Activated CD8-positive, alpha-beta memory T cell treated with anti-CD3 and anti-CD28 coated beads, Interleukin-2, amount 10 ng/mL, durations not matched to agents 7 days and 5 days (primary cell): ENCODE measurements around the gene IL17D. TPM values are rescaled to one million over a fixed set of nuclear protein-coding genes. Genes with fewer than 3 reads are reported as not detected.
"Not testable (repeated sequence)": the region's sequence is repeated elsewhere in the genome, so short reads cannot be mapped to it uniquely, and the experiment has no call there.

ENCODE experiments used
- ATAC-seq: fragments of 150-1000 bp; cut with Tn5 transposase; one replicate; pipeline ENCODE4 v1.10.0; 2021; ENCODE audit warnings: moderate library complexity
- CTCF ChIA-PET: fragments of 350-600 bp; sonication (Branson Sonifier 250); formaldehyde crosslinking; loops from one replicate; lab custom pipeline; 2021; ENCODE audit warnings: antibody characterized with exemption; lab: Charles Lee
- DNase-seq: peaks from one replicate; pipeline ENCODE4 v3.0.0-alpha.2; 2020
- H3K27ac Mint-ChIP-seq: one replicate; pipeline ENCODE4 v1.8.0; 2021; ENCODE audit warnings: mild to moderate bottlenecking, mixed read lengths
- H3K27me3 Mint-ChIP-seq: one replicate; pipeline ENCODE4 v1.8.0; 2021; ENCODE audit warnings: mixed read lengths
- H3K36me3 Mint-ChIP-seq: one replicate; pipeline ENCODE4 v1.8.0; 2021; ENCODE audit warnings: mild to moderate bottlenecking, mixed read lengths
- H3K4me1 Mint-ChIP-seq: one replicate; pipeline ENCODE4 v1.8.0; 2021; ENCODE audit warnings: mixed read lengths
- H3K4me3 Mint-ChIP-seq: one replicate; pipeline ENCODE4 v1.8.0; 2021; ENCODE audit warnings: mild to moderate bottlenecking, moderate library complexity, mixed read lengths
- H3K9me3 Mint-ChIP-seq: one replicate; pipeline ENCODE4 v1.8.0; 2022; ENCODE audit warnings: low read depth, mixed read lengths
- total RNA-seq, 2 experiments: library from RNA; stranded (reverse); gene quantifications; one replicate each; pipeline ENCODE4 v1.2.3, GENCODE V29; 2021

IL17D gene, protein sequence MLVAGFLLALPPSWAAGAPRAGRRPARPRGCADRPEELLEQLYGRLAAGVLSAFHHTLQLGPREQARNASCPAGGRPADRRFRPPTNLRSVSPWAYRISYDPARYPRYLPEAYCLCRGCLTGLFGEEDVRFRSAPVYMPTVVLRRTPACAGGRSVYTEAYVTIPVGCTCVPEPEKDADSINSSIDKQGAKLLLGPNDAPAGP
- total RNA-seq = under 1 TPM; 0.15 to 0.37 TPM

DNA sequence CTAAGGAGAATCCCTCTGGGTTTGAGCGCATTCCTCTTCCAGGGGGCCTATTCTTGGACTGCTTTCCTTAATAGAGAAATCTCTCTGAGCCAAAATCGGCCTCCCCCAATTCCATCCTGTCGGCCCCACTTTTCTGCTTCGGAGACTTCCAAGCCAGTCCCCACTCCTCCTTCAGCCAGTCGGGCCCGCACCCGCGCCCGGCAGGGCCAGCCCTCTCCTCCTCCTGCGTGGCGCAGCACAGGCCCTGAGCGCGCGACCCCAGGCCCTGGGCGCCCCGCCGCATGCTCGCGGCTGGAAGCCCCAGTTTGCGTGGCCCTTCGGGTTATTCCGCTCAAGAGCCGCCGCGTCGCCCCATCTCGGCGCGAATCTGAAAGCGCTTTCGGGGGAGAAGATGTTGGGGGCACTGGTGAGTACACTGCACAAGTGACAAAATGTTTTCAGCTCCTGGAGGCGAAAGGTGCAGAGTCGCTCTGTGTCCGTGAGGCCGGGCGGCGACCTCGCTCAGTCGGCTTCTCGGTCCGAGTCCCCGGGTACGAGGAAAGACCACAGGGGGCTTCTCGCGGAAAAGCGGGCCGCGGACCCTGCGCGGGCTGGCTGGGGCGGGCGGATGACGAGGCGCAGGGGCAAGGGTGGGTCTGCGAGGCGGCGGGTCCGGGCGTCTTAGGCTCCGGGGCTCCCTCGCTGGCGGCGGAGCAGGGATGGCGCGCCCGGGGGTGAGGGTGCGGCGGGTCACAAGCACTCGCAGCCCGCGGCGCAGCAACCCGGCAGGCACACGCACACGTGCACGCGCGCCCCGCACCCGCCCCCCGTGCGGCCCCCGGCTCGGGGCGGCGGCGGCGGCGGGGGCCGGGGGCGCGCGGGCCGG is at the start of gene IL17D:
IL17D (plus strand) TSS at position 785 of the 865 bp plus-strand sequence. CDS start 303 bp downstream, outside the sequence.
- peaks cover 28% of the 10 kb centered on the region for H3K27me3 Mint-ChIP-seq
- ATAC-seq (peak; percentile 41), DNase-seq (peak; percentile 62)
- H3K36me3 Mint-ChIP-seq = no peaks in the 10 kb centered on the region
- peak within 1 kb of the TSS; percentile 56 for H3K27ac Mint-ChIP-seq
- H3K9me3 Mint-ChIP-seq = no peaks in the 10 kb centered on the region
- peaks cover 11% of the 10 kb centered on the region for H3K4me1 Mint-ChIP-seq
- CTCF ChIA-PET = interaction anchor here (0.5 to 2.5 kb wide), 12 partner anchors 9 to 640 kb away, joined by 3 to 7 read pairs (median 4); no protein-coding TSS in a partner anchor
- peak within 1 kb of the TSS; percentile 80 for H3K4me3 Mint-ChIP-seq

DNA sequence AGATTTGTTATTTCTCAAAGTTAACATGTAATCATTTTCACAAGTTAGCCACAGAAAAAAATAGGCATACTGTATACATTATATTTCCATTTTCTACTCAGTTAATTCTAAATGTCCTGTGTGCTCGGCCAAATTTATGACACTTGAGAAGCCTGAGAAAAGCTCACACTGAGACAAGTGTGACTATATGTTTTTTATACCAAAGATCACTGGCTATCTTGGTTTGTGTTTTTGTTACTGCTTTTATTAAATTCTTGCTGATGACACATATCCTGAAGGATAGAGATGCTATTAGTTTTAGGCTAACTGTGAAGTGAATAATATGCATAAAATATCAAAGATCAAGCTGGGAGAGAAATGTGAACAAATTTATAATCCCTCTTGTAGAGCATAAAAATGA is 49.3 kb upstream of the IL17D start:
- CTCF ChIA-PET = no interaction called here
- no peaks in the 10 kb centered on the region for H3K9me3 Mint-ChIP-seq
- H3K27ac Mint-ChIP-seq = no peak overlapping the region
- no peak overlapping the region for H3K4me3 Mint-ChIP-seq
- DNase-seq (no peak), ATAC-seq (no peak)
- no peaks in the 10 kb centered on the region for H3K27me3 Mint-ChIP-seq
- H3K4me1 Mint-ChIP-seq = no peaks in the 10 kb centered on the region
- no peaks in the 10 kb centered on the region for H3K36me3 Mint-ChIP-seq

DNA sequence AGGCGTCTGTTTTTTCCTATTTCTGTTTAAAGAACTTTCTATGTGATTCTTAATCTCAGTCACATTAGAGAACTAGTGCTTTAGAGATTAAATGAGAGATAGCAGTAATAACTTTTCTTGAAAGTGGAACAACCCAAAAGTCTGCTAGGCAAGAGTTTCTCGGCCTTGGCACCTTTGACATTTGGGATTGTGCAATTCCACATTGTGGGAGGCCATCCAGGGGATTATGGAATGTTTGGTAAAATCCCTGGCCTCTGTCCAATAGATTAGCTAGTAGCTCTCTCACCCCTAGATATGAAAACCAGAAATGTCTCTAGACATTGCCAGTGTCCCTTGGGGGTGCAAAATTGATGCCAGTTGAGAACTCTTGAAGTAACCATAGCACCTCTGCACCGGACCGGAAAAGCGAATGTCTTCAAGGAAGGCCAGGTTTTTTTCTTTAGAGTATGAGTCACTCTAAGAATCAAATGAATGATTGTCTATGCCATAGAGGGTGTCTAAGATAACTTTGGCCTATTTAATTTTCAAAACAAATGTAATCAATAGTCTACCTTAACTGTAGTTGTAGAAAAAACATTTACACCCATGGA is 45.0 kb upstream of the IL17D start:
- CTCF ChIA-PET = no interaction called here
- H3K36me3 Mint-ChIP-seq = no peaks in the 10 kb centered on the region
- H3K4me3 Mint-ChIP-seq = no peak overlapping the region
- no peak for ATAC-seq
- H3K27ac Mint-ChIP-seq = no peak overlapping the region
- H3K9me3 Mint-ChIP-seq = no peaks in the 10 kb centered on the region
- DNase-seq = no peak
- no peaks in the 10 kb centered on the region for H3K27me3 Mint-ChIP-seq
- H3K4me1 Mint-ChIP-seq = no peaks in the 10 kb centered on the region

DNA sequence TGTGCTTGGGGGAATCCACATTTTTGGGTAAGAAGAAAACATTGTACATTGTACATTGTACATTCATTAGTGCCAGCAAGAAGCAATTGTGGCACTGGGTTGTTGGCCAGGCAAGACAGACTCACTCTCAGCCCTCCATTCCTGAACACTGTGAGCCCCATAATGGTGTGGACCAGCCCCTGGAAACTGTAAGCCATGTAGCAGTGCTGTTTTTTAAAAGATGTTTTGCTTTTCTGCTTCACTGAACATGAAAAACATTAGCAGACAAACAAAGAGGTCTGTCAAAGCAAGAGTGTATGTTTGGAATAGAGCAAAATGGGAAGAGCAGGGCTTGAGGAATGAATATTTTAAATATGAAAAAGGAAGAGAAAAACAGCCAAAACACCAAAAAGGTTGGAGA is 39.1 kb upstream of the IL17D start:
- Mint-ChIP-seq H3K4me3 (no peak overlapping the region), H3K4me1 (no peaks in the 10 kb centered on the region), H3K27ac (no peak overlapping the region), H3K9me3 (no peaks in the 10 kb centered on the region), H3K36me3 (no peaks in the 10 kb centered on the region), H3K27me3 (no peaks in the 10 kb centered on the region)
- ATAC-seq (no peak), DNase-seq (no peak)
- CTCF ChIA-PET = no interaction called here

DNA sequence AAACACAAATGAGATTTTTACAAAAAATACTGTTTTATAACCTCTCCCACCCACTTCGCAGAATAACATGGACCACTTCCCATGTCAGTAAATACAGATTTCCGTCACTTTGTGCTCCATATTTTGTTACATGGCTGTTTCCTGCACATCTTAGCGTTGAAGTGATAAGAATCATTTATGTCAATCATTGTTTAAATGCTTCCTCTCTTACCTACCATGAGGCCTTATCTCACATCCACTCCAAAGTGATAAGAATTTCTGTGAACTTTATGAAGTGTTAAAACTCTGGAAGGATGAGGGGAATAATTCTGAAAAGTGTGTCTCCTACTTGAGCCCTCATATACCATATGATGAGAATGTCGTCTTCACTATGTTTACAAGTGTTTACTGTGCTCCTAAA is 36.6 kb upstream of the IL17D start:
- H3K9me3 Mint-ChIP-seq = no peaks in the 10 kb centered on the region
- DNase-seq (no peak), ATAC-seq (no peak)
- peaks cover 2% of the 10 kb centered on the region for H3K4me1 Mint-ChIP-seq
- H3K27me3 Mint-ChIP-seq = no peaks in the 10 kb centered on the region
- no peaks in the 10 kb centered on the region for H3K36me3 Mint-ChIP-seq
- H3K4me3 Mint-ChIP-seq = no peak overlapping the region
- CTCF ChIA-PET = no interaction called here
- no peak overlapping the region for H3K27ac Mint-ChIP-seq

DNA sequence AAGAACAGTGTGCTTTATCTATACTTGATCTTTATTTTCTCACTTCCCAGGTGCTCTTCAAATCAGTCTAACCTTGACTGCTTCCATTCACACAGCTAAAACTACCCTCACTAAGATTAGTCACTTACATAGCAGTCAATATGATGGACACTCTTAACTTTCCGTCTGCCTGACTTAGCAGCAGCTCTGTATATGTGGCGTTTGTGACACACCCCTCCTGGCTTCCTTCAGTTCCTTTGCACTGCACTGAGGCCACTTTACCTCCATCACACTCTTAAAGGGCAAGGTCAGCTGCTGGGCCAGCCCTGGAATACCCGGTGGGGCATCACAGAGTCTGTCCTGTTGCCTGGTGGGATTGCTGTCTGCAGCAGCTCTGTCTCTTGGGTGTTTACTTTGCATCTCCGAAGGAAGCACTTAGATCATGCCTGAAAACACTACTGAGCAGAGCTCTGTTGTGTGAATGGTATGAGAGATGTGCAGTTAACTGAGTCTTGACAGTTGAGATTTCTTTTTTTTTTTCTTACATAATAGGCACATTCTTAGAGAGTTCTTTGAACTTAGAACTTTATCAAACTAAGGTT is 35.6 kb upstream of the IL17D start:
- Mint-ChIP-seq H3K9me3 (no peaks in the 10 kb centered on the region), H3K27ac (no peak overlapping the region), H3K4me1 (peaks cover 2% of the 10 kb centered on the region), H3K36me3 (no peaks in the 10 kb centered on the region), H3K27me3 (no peaks in the 10 kb centered on the region), H3K4me3 (no peak overlapping the region)
- ATAC-seq (peak; percentile 33), DNase-seq (no peak)
- CTCF ChIA-PET = interaction anchor here (1.3 kb wide), 1 partner anchor 36 kb away, joined by 4 read pairs; no protein-coding TSS in a partner anchor

DNA sequence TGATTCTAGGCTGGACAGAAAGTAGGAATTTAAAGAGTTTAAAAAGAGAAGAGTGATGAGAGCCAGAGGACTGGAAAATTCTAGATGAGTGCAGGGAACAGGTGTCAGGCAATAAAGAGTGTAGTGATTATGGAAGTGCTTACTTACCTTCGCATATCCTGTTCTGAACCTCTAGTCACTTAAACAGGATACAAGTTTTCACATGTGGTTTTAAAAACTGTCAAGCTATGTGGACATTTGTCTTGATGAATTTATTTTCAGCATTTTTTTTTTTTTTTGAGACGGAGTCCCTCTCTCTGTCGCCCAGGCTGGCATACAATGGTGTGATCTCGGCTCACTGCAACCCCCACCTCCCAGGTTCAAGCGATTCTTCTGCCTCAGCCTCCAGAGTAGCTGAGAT is 34.3 kb upstream of the IL17D start:
- CTCF ChIA-PET = no interaction called here
- no peak for DNase-seq
- H3K4me3 Mint-ChIP-seq = no peak overlapping the region
- H3K27me3 Mint-ChIP-seq = no peaks in the 10 kb centered on the region
- H3K9me3 Mint-ChIP-seq = no peaks in the 10 kb centered on the region
- H3K36me3 Mint-ChIP-seq = no peaks in the 10 kb centered on the region
- peaks cover 2% of the 10 kb centered on the region for H3K4me1 Mint-ChIP-seq
- no peak overlapping the region for H3K27ac Mint-ChIP-seq
- ATAC-seq = peak; percentile 68

DNA sequence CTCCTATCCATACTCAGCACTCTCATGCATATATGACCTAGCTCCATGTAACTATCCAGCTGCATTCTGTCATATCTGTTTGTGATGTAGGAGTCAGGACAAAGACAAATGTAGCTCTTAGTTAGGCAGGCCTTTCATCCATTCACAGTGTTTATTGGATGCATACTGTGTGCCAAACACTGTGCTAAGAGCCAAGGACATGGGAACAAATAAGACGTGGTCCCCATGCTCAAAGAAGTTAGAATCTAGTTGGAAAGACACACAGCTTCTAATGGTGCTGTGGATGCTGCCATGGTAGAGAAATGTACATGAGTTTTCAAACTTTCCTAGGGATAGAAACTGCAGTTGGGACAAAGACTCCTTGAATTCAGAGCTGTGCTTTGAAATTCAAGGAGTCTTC is 31.7 kb upstream of the IL17D start:
- Mint-ChIP-seq H3K9me3 (no peaks in the 10 kb centered on the region), H3K36me3 (no peaks in the 10 kb centered on the region), H3K27me3 (no peaks in the 10 kb centered on the region), H3K4me3 (no peak overlapping the region), H3K4me1 (peaks cover 2% of the 10 kb centered on the region), H3K27ac (no peak overlapping the region)
- no peak for DNase-seq
- no peak for ATAC-seq
- CTCF ChIA-PET = interaction anchor here (1.3 kb wide), 1 partner anchor 39 kb away, joined by 4 read pairs; no protein-coding TSS in a partner anchor

DNA sequence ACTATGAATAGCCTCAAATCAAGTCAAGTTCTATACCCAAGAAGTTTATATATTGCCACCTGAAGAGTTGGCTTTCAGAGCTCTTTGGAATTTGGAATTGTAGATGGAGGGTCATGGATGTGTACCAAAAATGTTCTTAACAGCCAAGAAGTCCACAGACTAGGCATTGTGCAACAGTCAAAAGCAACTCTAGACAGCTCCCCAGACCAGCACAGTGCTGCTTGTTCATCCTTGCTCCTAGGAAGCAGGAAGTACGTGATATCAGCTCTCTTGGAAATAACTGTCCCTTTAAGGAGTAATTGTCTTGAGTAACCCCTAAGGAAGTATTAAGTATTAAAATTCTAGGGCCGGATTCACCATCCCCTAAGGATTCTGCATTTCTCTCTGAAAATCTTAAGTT is 30.7 kb upstream of the IL17D start:
- Mint-ChIP-seq H3K27me3 (no peaks in the 10 kb centered on the region), H3K9me3 (no peaks in the 10 kb centered on the region), H3K4me3 (no peak overlapping the region), H3K36me3 (no peaks in the 10 kb centered on the region), H3K4me1 (peaks cover 2% of the 10 kb centered on the region), H3K27ac (no peak overlapping the region)
- CTCF ChIA-PET = interaction anchor here (1.2 kb wide), 1 partner anchor 31 kb away, joined by 3 read pairs; no protein-coding TSS in a partner anchor
- ATAC-seq (no peak), DNase-seq (no peak)

DNA sequence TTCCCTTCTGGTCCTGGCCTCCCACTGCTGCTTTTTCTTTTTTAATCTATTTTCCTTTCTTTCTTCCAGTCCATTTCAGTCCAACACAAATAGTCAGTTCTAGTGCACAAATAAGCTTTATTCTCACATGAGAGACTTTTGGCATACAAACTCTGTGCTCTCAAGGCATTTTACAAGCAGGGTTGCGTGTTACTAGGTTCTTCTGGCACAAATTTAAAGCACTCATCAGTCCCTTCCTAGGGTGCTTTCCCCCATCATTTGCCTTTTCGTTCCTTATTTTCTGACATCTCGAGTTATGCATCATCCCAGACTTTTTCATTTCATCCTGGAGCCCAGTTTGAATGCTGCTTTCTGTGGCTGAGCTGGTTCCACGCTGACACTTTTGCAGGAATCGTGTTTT is 29.8 kb upstream of the IL17D start:
- CTCF ChIA-PET = no interaction called here

DNA sequence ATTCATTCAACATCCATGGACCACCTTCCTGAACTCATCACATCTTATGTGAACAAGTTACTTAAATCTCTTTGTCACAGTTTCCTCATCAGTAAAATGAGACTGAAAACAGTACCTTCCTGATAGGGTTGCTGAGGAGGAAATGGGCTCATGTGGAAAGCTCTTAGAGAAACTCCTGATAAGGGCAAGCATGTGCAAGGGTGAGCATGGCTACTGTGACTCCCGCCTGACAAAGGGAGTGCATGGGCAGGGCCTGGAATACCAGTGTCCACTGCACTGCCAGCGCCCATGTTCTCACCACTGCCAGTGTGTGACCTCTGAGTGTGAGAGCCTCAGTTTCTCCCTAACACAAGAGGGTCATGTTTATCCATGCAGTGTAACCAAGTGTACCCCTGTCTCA is 27.3 kb upstream of the IL17D start:
- no peaks in the 10 kb centered on the region for H3K9me3 Mint-ChIP-seq
- no peak overlapping the region for H3K4me3 Mint-ChIP-seq
- H3K27me3 Mint-ChIP-seq = no peaks in the 10 kb centered on the region
- H3K4me1 Mint-ChIP-seq = no peaks in the 10 kb centered on the region
- CTCF ChIA-PET = no interaction called here
- DNase-seq (no peak), ATAC-seq (no peak)
- no peak overlapping the region for H3K27ac Mint-ChIP-seq
- no peaks in the 10 kb centered on the region for H3K36me3 Mint-ChIP-seq

More for the DNA sequence above, 29.8 kb upstream of the IL17D start:
- ATAC-seq (no peak), DNase-seq (no peak)
- H3K4me1 Mint-ChIP-seq = peaks cover 2% of the 10 kb centered on the region
- no peaks in the 10 kb centered on the region for H3K27me3 Mint-ChIP-seq
- no peak overlapping the region for H3K27ac Mint-ChIP-seq
- H3K36me3 Mint-ChIP-seq = no peaks in the 10 kb centered on the region
- no peaks in the 10 kb centered on the region for H3K9me3 Mint-ChIP-seq
- H3K4me3 Mint-ChIP-seq = no peak overlapping the region

DNA sequence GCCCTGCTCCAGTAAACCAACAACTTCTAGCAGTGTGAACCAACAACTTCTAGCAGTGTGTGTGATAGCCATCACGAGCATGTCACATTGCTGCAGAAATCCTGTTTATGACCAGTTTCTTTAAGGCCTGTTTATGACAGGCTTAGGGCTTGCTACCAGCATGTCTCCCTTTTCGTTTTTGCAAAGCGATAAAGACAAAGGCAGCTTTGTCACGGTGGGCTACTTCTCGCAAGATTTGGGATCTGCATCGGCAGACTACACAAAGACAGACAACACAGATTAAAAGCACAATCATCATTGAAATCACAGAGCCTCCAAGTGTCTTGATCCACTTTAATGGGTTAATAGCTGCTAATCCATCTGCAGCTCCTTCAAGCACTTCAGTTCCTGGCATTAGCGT is 24.9 kb upstream of the IL17D start:
- DNase-seq, H3K27me3 Mint-ChIP-seq: not testable (repeated sequence)

DNA sequence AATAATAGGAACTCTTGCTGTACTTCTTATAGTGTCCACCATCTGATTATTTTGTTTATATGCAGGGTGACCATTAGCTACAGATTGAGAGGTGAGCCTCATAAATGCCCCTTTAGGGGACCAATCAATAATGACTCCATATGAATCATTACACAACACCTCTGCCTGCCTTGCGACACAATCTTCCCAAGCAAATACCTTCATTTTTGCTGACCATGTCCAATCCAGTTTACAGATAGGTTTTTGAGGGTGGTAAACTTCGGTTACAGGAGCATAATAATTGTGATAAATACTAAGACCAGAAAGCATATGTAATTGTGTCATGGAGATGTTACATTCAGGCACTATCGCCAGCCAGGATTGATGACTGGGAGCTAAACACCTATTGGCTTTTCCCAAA is 23.6 kb upstream of the IL17D start:
- DNase-seq = no peak
- no peaks in the 10 kb centered on the region for H3K36me3 Mint-ChIP-seq
- no peak overlapping the region for H3K4me3 Mint-ChIP-seq
- H3K9me3 Mint-ChIP-seq = no peaks in the 10 kb centered on the region
- CTCF ChIA-PET = interaction anchor here (1.6 kb wide), 1 partner anchor 187 kb away, joined by 4 read pairs; no protein-coding TSS in a partner anchor
- no peaks in the 10 kb centered on the region for H3K27me3 Mint-ChIP-seq
- no peaks in the 10 kb centered on the region for H3K4me1 Mint-ChIP-seq
- H3K27ac Mint-ChIP-seq = no peak overlapping the region
- no peak for ATAC-seq

More for the DNA sequence above, 24.9 kb upstream of the IL17D start:
- not testable (repeated sequence) for H3K27ac Mint-ChIP-seq, H3K4me1 Mint-ChIP-seq, H3K9me3 Mint-ChIP-seq, H3K36me3 Mint-ChIP-seq, ATAC-seq, H3K4me3 Mint-ChIP-seq
- CTCF ChIA-PET = interaction anchor here (0.6 kb wide), 1 partner anchor 135 kb away, joined by 3 read pairs; no protein-coding TSS in a partner anchor
